ENCODE measurements around the gene KDM5C.

DNA sequence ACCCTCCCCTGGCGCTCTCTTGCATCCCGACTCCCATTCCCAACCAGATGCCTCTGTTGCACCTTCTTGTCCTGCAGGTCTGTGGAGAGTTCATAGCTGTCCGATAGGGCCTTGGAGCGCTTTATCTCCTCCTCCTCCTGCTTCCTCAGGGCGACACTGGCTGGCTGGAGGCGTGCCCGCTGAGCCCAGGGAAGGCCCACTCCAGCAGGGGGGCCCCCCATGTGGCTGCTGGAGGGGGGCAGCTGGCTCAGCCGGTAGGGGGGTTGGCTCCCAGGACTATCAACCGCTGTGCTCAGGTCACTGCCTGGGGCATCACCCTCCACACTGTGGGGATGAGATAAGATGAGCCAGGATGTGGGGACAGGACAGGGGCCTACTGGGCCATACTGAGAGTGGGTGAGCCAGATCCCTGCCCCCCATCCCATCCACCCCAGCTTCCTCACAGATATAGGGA lies 30.8 kb upstream of the KDM5C start:
- no peak for TF ChIP-seq SUZ12 (IDR thresholded peaks at IDR 0.05; ENCODE audit: extremely low read depth, insufficient read depth, insufficient read length)
- TF ChIP-seq ZNF274 (IDR thresholded peaks at IDR 0.05; ENCODE audit: low read depth, low read length), result no peak

All from NT2/D1 (cell line).